ENCODE data around the gene GPR135.

The GPR135 gene

GRCh38 chr14:59483819-59484638, 18.8 kb upstream of the GPR135 start, which contains the start of the genes JKAMP and L3HYPDH:
Gene JKAMP (plus strand): TSS chr14:59484517. CDS start chr14:59484590, 73 bp downstream.
Gene L3HYPDH (minus strand): TSS chr14:59484408. CDS start chr14:59484316, 92 bp downstream.
- Histone ChIP-seq H3K27me3 (ENCODE audit: insufficient read depth, low read length) (no peaks in the 10 kb centered on the region), H3K4me1 (ENCODE audit: insufficient read depth, low read length) (peaks cover 15% of the 10 kb centered on the region), H3K4me3 (ENCODE audit: low read length) (peak within 1 kb of the TSS; percentile 84), H2AFZ (ENCODE audit: low read depth, low read length) (peak within 1 kb of the TSS; percentile 65), H3K9me3 (ENCODE audit: low read length) (no peaks in the 10 kb centered on the region), H3K36me3 (ENCODE audit: insufficient read depth, low read length) (peaks cover 17% of the 10 kb centered on the region)

- Histone ChIP-seq H3K4me3 (ENCODE audit: low read length) (peak overlapping the region; percentile 84), H3K27me3 (ENCODE audit: insufficient read depth, low read length) (no peaks in the 10 kb centered on the region), H3K36me3 (ENCODE audit: insufficient read depth, low read length) (peaks cover 17% of the 10 kb centered on the region), H2AFZ (ENCODE audit: low read depth, low read length) (peak overlapping the region; percentile 65), H3K9me3 (ENCODE audit: low read length) (no peaks in the 10 kb centered on the region), H3K4me1 (ENCODE audit: insufficient read depth, low read length) (peaks cover 15% of the 10 kb centered on the region)
Observed at GRCh38 chr14:59483363-59483762, 18.2 kb upstream of the GPR135 start.

- H2AFZ ChIP-seq (ENCODE audit: low read depth, low read length) = no peak overlapping the region
- peaks cover 15% of the 10 kb centered on the region for H3K4me1 ChIP-seq (ENCODE audit: insufficient read depth, low read length)
- no peaks in the 10 kb centered on the region for H3K27me3 ChIP-seq (ENCODE audit: insufficient read depth, low read length)
- peak overlapping the region; percentile 84 for H3K4me3 ChIP-seq (ENCODE audit: low read length)
- H3K36me3 ChIP-seq (ENCODE audit: insufficient read depth, low read length) = peaks cover 15% of the 10 kb centered on the region
- H3K9me3 ChIP-seq (ENCODE audit: low read length) = no peaks in the 10 kb centered on the region
Observed at GRCh38 chr14:59482541-59483331, 17.6 kb upstream of the GPR135 start.

- no peak overlapping the region for H3K4me3 ChIP-seq (ENCODE audit: low read length)
- peaks cover 10% of the 10 kb centered on the region for H3K36me3 ChIP-seq (ENCODE audit: insufficient read depth, low read length)
- peaks cover 15% of the 10 kb centered on the region for H3K4me1 ChIP-seq (ENCODE audit: insufficient read depth, low read length)
- no peaks in the 10 kb centered on the region for H3K9me3 ChIP-seq (ENCODE audit: low read length)
- no peaks in the 10 kb centered on the region for H3K27me3 ChIP-seq (ENCODE audit: insufficient read depth, low read length)
- no peak overlapping the region for H2AFZ ChIP-seq (ENCODE audit: low read depth, low read length)
Observed at GRCh38 chr14:59481871-59482540, 16.8 kb upstream of the GPR135 start.

- peaks cover 15% of the 10 kb centered on the region for H3K4me1 ChIP-seq (ENCODE audit: insufficient read depth, low read length)
- no peaks in the 10 kb centered on the region for H3K27me3 ChIP-seq (ENCODE audit: insufficient read depth, low read length)
- H3K4me3 ChIP-seq (ENCODE audit: low read length) = no peak overlapping the region
- H3K9me3 ChIP-seq (ENCODE audit: low read length) = no peaks in the 10 kb centered on the region
- no peak overlapping the region for H2AFZ ChIP-seq (ENCODE audit: low read depth, low read length)
- peaks cover 13% of the 10 kb centered on the region for H3K36me3 ChIP-seq (ENCODE audit: insufficient read depth, low read length)
Observed at GRCh38 chr14:59481407-59481806, 16.2 kb upstream of the GPR135 start.

- no peak overlapping the region for H2AFZ ChIP-seq (ENCODE audit: low read depth, low read length)
- H3K27me3 ChIP-seq (ENCODE audit: insufficient read depth, low read length) = no peaks in the 10 kb centered on the region
- H3K4me3 ChIP-seq (ENCODE audit: low read length) = no peak overlapping the region
- H3K4me1 ChIP-seq (ENCODE audit: insufficient read depth, low read length) = peaks cover 12% of the 10 kb centered on the region
- H3K9me3 ChIP-seq (ENCODE audit: low read length) = no peaks in the 10 kb centered on the region
- peaks cover 25% of the 10 kb centered on the region for H3K36me3 ChIP-seq (ENCODE audit: insufficient read depth, low read length)
Observed at GRCh38 chr14:59480166-59480565, 15.0 kb upstream of the GPR135 start.

- Histone ChIP-seq H3K9me3 (ENCODE audit: low read length) (no peaks in the 10 kb centered on the region), H3K4me3 (ENCODE audit: low read length) (no peak overlapping the region), H3K36me3 (ENCODE audit: insufficient read depth, low read length) (peaks cover 38% of the 10 kb centered on the region), H2AFZ (ENCODE audit: low read depth, low read length) (no peak overlapping the region), H3K27me3 (ENCODE audit: insufficient read depth, low read length) (no peaks in the 10 kb centered on the region), H3K4me1 (ENCODE audit: insufficient read depth, low read length) (peaks cover 12% of the 10 kb centered on the region)
Observed at GRCh38 chr14:59478540-59478939, 13.4 kb upstream of the GPR135 start.

GRCh38 chr14:59475709-59476108, 10.5 kb upstream of the GPR135 start:
- no peak overlapping the region for H2AFZ ChIP-seq (ENCODE audit: low read depth, low read length)
- H3K4me1 ChIP-seq (ENCODE audit: insufficient read depth, low read length) = no peaks in the 10 kb centered on the region
- no peak overlapping the region for H3K4me3 ChIP-seq (ENCODE audit: low read length)
- no peaks in the 10 kb centered on the region for H3K9me3 ChIP-seq (ENCODE audit: low read length)
- H3K36me3 ChIP-seq (ENCODE audit: insufficient read depth, low read length) = peaks cover 57% of the 10 kb centered on the region
- no peaks in the 10 kb centered on the region for H3K27me3 ChIP-seq (ENCODE audit: insufficient read depth, low read length)

- Histone ChIP-seq H3K4me1 (ENCODE audit: insufficient read depth, low read length) (no peaks in the 10 kb centered on the region), H3K4me3 (ENCODE audit: low read length) (no peak overlapping the region), H3K36me3 (ENCODE audit: insufficient read depth, low read length) (peaks cover 60% of the 10 kb centered on the region), H3K27me3 (ENCODE audit: insufficient read depth, low read length) (no peaks in the 10 kb centered on the region), H2AFZ (ENCODE audit: low read depth, low read length) (no peak overlapping the region), H3K9me3 (ENCODE audit: low read length) (no peaks in the 10 kb centered on the region)
Observed at GRCh38 chr14:59474172-59474571, 9.0 kb upstream of the GPR135 start.

GRCh38 chr14:59464486-59465315, 479 bp downstream of the GPR135 start:
- Histone ChIP-seq H3K9me3 (ENCODE audit: low read length) (peaks cover 6% of the 10 kb centered on the region), H3K4me3 (ENCODE audit: low read length) (no peak overlapping the region), H3K4me1 (ENCODE audit: insufficient read depth, low read length) (no peaks in the 10 kb centered on the region), H3K36me3 (ENCODE audit: insufficient read depth, low read length) (peaks cover 27% of the 10 kb centered on the region), H3K27me3 (ENCODE audit: insufficient read depth, low read length) (no peaks in the 10 kb centered on the region), H2AFZ (ENCODE audit: low read depth, low read length) (no peak overlapping the region)

- Histone ChIP-seq H2AFZ (ENCODE audit: low read depth, low read length) (no peak overlapping the region), H3K36me3 (ENCODE audit: insufficient read depth, low read length) (peaks cover 27% of the 10 kb centered on the region), H3K27me3 (ENCODE audit: insufficient read depth, low read length) (no peaks in the 10 kb centered on the region), H3K9me3 (ENCODE audit: low read length) (peaks cover 6% of the 10 kb centered on the region), H3K4me1 (ENCODE audit: insufficient read depth, low read length) (no peaks in the 10 kb centered on the region), H3K4me3 (ENCODE audit: low read length) (no peak overlapping the region)
Observed at GRCh38 chr14:59463787-59464485, 1.2 kb downstream of the GPR135 start.

- Histone ChIP-seq H3K9me3 (ENCODE audit: low read length) (peaks cover 6% of the 10 kb centered on the region), H3K27me3 (ENCODE audit: insufficient read depth, low read length) (no peaks in the 10 kb centered on the region), H3K36me3 (ENCODE audit: insufficient read depth, low read length) (peaks cover 36% of the 10 kb centered on the region), H2AFZ (ENCODE audit: low read depth, low read length) (no peak overlapping the region), H3K4me1 (ENCODE audit: insufficient read depth, low read length) (no peaks in the 10 kb centered on the region), H3K4me3 (ENCODE audit: low read length) (no peak overlapping the region)
Observed at GRCh38 chr14:59461891-59462290, 3.3 kb downstream of the GPR135 start.
